Common myeloid progenitor, CD34-positive (primary cell): Measurements from ENCODE around the gene PADI3.
"Not testable (repeated sequence)": the region's sequence is repeated elsewhere in the genome, so short reads cannot be mapped to it uniquely, and the experiment has no call there.

Experiments used
- CTCF ChIA-PET: fragments of 350-600 bp; sonication (Branson Sonifier 250); formaldehyde crosslinking; loops from one replicate; lab custom pipeline; 2021; ENCODE audit warnings: antibody characterized with exemption; lab: Charles Lee
- POLR2A ChIA-PET: fragments of 350-600 bp; sonication (Branson Sonifier 250); formaldehyde crosslinking; loops from one replicate; lab custom pipeline; 2021; ENCODE audit warnings: antibody characterized with exemption; lab: Charles Lee
- DNase-seq, 3 donors: peaks; one replicate each; pipeline versions ENCODE4 v3.0.0 to v3.0.0-alpha.2; 2013
- H3K27ac ChIP-seq, 2 experiments: 1 replicate in 1 of 2; 2 replicates in 1 of 2; pipeline ENCODE4 v1.7.0; 2013; ENCODE audit warnings: inconsistent platforms in 2 of 2, low read length in 2 of 2, mild to moderate bottlenecking in 2 of 2, low read depth in 1 of 2, moderate library complexity in 1 of 2; ENCODE audit not compliant: severe bottlenecking in 2 of 2, insufficient read depth in 1 of 2, poor library complexity in 1 of 2
- H3K27me3 ChIP-seq, 5 experiments: replicated peaks in 2 of 5; 1 replicate in 3 of 5; 2 replicates in 2 of 5; pipeline versions ENCODE4 v1.6.1 to v1.7.0; 2013; ENCODE audit warnings: low read length in 4 of 5, mild to moderate bottlenecking in 2 of 5, moderate library complexity in 2 of 5, inconsistent platforms in 1 of 5; ENCODE audit not compliant: insufficient read depth in 5 of 5, control insufficient read depth in 4 of 5
- H3K36me3 ChIP-seq, 4 experiments: 1 replicate in 2 of 4; 2 replicates in 2 of 4; pipeline versions ENCODE4 v1.6.1 to v1.7.0; 2013; ENCODE audit warnings: low read length in 3 of 4, control low read depth in 1 of 4, mild to moderate bottlenecking in 1 of 4; ENCODE audit not compliant: control insufficient read depth in 4 of 4, insufficient read depth in 4 of 4
- H3K4me1 ChIP-seq, 4 experiments: 1 replicate in 3 of 4; 2 replicates in 1 of 4; pipeline versions ENCODE4 v1.6.1 to v1.7.1; 2013; ENCODE audit warnings: low read length in 3 of 4, mild to moderate bottlenecking in 3 of 4, control low read depth in 1 of 4, inconsistent platforms in 1 of 4, moderate library complexity in 1 of 4; ENCODE audit not compliant: control insufficient read depth in 4 of 4, insufficient read depth in 4 of 4; ENCODE audit errors: control extremely low read depth in 1 of 4
- H3K4me3 ChIP-seq, 7 experiments: 1 replicate in 4 of 7; 2 replicates in 3 of 7; pipeline versions ENCODE4 v1.5.1 to v1.7.0; 2013; ENCODE audit warnings: mild to moderate bottlenecking in 7 of 7, low read length in 6 of 7, moderate library complexity in 6 of 7, inconsistent platforms in 2 of 7, low read depth in 2 of 7, control low read depth in 1 of 7; ENCODE audit not compliant: insufficient read depth in 4 of 7, control insufficient read depth in 1 of 7; ENCODE audit errors: extremely low read depth in 1 of 7
- H3K9me3 ChIP-seq, 5 experiments: 1 replicate in 4 of 5; 2 replicates in 1 of 5; pipeline versions ENCODE4 v1.6.1 to v1.7.1; 2013; ENCODE audit warnings: low read length in 4 of 5, mild to moderate bottlenecking in 2 of 5, inconsistent platforms in 1 of 5, low read depth in 1 of 5, moderate library complexity in 1 of 5; ENCODE audit not compliant: control insufficient read depth in 4 of 5, insufficient read depth in 2 of 5; ENCODE audit errors: control extremely low read depth in 1 of 5
- WGBS: methylation state at CpG from one replicate; pipeline ENCODE4 v1.1.5; 2013; ENCODE audit not compliant: insufficient coverage; 5-methylcytosine and 5-hydroxymethylcytosine counted together

PADI3 gene

DNA sequence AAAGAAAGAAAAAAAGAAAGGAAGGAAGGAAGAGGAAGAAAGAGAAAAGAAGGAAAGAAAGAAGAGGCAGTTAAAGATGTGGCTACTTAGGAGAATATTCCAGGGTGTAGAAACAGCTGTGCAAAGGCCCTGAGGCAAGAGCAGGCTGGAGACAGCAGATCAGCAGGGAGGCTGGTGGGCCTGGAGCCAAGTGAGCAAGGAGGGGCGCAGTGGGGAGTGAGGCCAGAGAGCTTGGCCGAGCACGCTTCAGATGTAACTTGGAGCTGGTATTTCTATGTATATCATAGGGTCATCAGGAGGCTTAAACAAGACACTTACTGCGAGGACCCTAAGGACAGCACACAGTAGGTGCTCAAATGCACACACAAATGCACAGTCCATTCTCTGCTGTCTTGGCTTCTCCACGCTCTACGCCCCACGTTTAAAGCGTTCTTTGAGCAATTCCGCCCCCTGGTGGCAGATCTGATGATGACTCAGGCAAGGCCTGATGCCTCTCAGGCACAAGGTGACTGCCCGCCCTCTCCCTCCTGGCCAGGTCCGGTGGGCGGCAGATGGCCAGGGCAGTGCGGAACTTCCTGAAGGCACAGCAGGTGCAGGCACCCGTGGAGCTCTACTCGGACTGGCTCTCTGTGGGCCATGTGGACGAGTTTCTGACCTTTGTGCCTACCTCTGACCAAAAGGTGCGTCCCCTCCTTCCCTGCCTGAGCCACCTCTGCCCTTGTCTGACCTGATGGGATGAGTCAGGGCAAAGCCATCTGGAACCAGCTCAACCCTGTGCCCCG is 11.9 kb upstream of the PADI3 start:
- Histone ChIP-seq H3K4me1 (peaks cover 0 to 19% (median 9%) of the 10 kb centered on the region in 4 experiments), H3K27ac (no peak overlapping the region), H3K4me3 (no peak overlapping the region), H3K27me3 (peaks cover 0 to 3% (median 0%) of the 10 kb centered on the region in 5 experiments), H3K9me3 (no peaks in the 10 kb centered on the region), H3K36me3 (no peaks in the 10 kb centered on the region)
- 31% methylated on average over 15 of the region's 18 CpGs for WGBS
- ChIA-PET CTCF (interaction anchor here (0.5 to 11.7 kb wide), 34 partner anchors 9 to 182 kb away, joined by 3 to 156 read pairs (median 5); partner anchors contain the start of genes PADI1 and PADI3), POLR2A (interaction anchor here (1.2 kb wide), 1 partner anchor 111 kb away, joined by 3 read pairs; no protein-coding TSS in a partner anchor)
- peak; percentile 83 to 90 (median 85) for DNase-seq

- WGBS = 86% methylated on average over 3 of the region's 4 CpGs
- ChIA-PET POLR2A (no interaction called here), CTCF (interaction anchor here (0.5 to 11.7 kb wide), 26 partner anchors 9 to 182 kb away, joined by 3 to 156 read pairs (median 5); partner anchors contain the start of gene PADI3)
- Histone ChIP-seq H3K4me1 (peaks cover 0 to 19% (median 9%) of the 10 kb centered on the region in 4 experiments), H3K4me3 (no peak overlapping the region), H3K9me3 (no peaks in the 10 kb centered on the region), H3K36me3 (no peaks in the 10 kb centered on the region), H3K27ac (no peak overlapping the region), H3K27me3 (peaks cover 0 to 4% (median 0%) of the 10 kb centered on the region in 5 experiments)
- no peak for DNase-seq
Measured at GRCh38 chr1:17237561-17237903, 11.4 kb upstream of the PADI3 start.

DNA sequence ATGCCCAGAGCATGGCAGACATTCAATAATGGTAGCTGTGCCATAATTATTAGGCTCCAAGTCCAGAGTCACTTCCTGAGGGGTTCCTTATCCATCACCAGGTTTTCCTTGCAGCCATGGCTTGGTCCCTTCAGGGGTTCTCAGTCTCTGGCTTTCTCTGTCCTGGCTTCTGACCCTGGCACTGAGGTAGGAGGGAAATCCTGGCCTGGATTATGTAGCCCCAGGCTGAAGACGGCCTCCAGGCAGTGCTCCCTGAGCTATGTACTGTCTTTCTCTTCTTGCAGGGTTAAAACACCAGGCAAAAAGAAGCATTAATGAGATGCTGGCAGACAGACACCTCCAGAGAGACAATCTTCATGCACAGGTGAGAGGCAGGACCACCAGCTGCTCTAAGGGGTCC is 9.5 kb upstream of the PADI3 start:
- Histone ChIP-seq H3K27ac (no peak overlapping the region), H3K4me3 (no peak overlapping the region), H3K4me1 (peaks cover 0 to 9% (median 6%) of the 10 kb centered on the region in 4 experiments), H3K9me3 (no peaks in the 10 kb centered on the region), H3K36me3 (no peaks in the 10 kb centered on the region), H3K27me3 (peaks cover 0 to 4% (median 0%) of the 10 kb centered on the region in 5 experiments)
- ChIA-PET CTCF (interaction anchor here (0.9 to 11.7 kb wide), 6 partner anchors 16 to 166 kb away, joined by 3 to 156 read pairs (median 6); no protein-coding TSS in a partner anchor), POLR2A (interaction anchor here (0.6 kb wide), 1 partner anchor 619 kb away, joined by 4 read pairs; no protein-coding TSS in a partner anchor)
- peak; percentile 88 to 95 (median 93) for DNase-seq
- 27% methylated on average over 1 of the region's 1 CpG for WGBS

DNA sequence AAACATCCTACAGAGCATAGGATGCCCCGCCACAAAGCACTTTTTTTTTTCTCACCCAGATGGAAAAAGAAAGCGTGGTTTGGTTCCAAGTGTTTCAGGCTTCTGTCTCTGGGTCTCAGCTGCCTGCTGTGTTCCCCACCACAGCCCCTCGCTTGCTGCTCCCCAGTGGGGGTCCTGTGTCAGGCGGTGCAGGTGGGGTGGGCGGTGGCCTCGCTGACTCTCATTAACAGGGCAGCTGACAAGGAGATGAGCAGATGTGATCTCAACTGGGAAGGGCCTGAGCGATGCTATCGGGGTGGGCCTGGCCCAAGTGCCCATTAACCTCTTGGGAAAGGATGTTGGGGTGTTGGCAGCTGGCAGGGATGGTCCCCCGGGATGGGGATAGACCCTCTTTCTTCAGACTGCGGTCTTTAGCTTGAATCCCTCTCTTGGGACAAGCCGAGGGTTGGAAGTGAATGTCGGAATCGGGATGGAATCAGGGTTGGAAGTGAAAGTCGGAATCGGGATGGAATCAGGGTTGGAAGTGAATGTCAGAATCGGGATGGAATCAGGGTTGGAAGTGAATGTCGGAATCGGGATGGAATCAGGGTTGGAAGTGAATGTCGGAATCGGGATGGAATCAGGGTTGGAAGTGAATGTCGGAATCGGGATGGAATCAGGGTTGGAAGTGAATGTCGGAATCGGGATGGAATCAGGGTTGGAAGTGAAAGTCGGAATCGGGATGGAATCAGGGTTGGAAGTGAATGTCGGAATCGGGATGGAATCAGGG is 7.7 kb upstream of the PADI3 start:
- H3K36me3 ChIP-seq, H3K27me3 ChIP-seq, H3K27ac ChIP-seq, H3K4me3 ChIP-seq, H3K9me3 ChIP-seq: not testable (repeated sequence)
- ChIA-PET POLR2A (interaction anchor here (1.0 kb wide), 1 partner anchor 67 kb away, joined by 3 read pairs; the partner anchor contains the start of gene PADI4), CTCF (interaction anchor here (1.1 to 11.7 kb wide), 4 partner anchors 34 to 117 kb away, joined by 4 to 156 read pairs (median 20); no protein-coding TSS in a partner anchor)
- peak in 1 of 3 donors; percentile 36 for DNase-seq
- WGBS = 65% methylated on average over 12 of the region's 28 CpGs
- H3K4me1 ChIP-seq = peaks cover 0 to 19% (median 16%) of the 10 kb centered on the region in 4 experiments

- POLR2A ChIA-PET, H3K27me3 ChIP-seq, H3K36me3 ChIP-seq, DNase-seq, H3K27ac ChIP-seq, H3K9me3 ChIP-seq, H3K4me3 ChIP-seq: not testable (repeated sequence)
- peaks cover 0 to 22% (median 17%) of the 10 kb centered on the region in 4 experiments for H3K4me1 ChIP-seq
- 85% methylated on average over 9 of the region's 11 CpGs for whole genome bisulfite sequencing
- CTCF ChIA-PET = interaction anchor here (1.0 kb wide), 3 partner anchors 31 to 120 kb away, joined by 3 to 4 read pairs (median 3); no protein-coding TSS in a partner anchor
Measured at GRCh38 chr1:17241780-17242074, 7.2 kb upstream of the PADI3 start.

- H3K36me3 ChIP-seq = no peaks in the 10 kb centered on the region
- no CpG with 5 or more reads among the region's 1 CpG for WGBS
- no peak for DNase-seq
- H3K9me3 ChIP-seq = no peaks in the 10 kb centered on the region
- POLR2A ChIA-PET = no interaction called here
- CTCF ChIA-PET = no interaction called here
- H3K4me1 ChIP-seq = peaks cover 0 to 26% (median 16%) of the 10 kb centered on the region in 4 experiments
- no peak overlapping the region for H3K27ac ChIP-seq
- no peak overlapping the region for H3K4me3 ChIP-seq
- peaks cover 0 to 4% (median 0%) of the 10 kb centered on the region in 5 experiments for H3K27me3 ChIP-seq
Measured at GRCh38 chr1:17243274-17243673, 5.6 kb upstream of the PADI3 start.
